ENCODE measurements around the gene CTSE. TPM values are rescaled to one million over a fixed set of nuclear protein-coding genes. Genes with fewer than 3 reads are reported as not detected.

CTSE gene
- polyA plus RNA-seq, 1 donor (not counting 4 experiments of a cell fraction or from before 2014, with no cell fraction given) = 0.33 TPM

- Histone ChIP-seq H3K4me2 (ENCODE audit: control insufficient read depth, extremely low read depth, insufficient read depth, low read depth, low read length) (no peak overlapping the region), H3K4me1 (ENCODE audit: control insufficient read depth, extremely low read depth, insufficient read depth, low read length) (peaks cover 17% of the 10 kb centered on the region), H3K27me3 (ENCODE audit: control insufficient read depth, extremely low read depth, insufficient read depth, low read length) (peaks cover 72% of the 10 kb centered on the region), H3K9me3 (ENCODE audit: control insufficient read depth, low read depth, low read length) (no peaks in the 10 kb centered on the region), H3K79me2 (ENCODE audit: control insufficient read depth, insufficient read depth, low read length) (no peaks in the 10 kb centered on the region), H3K4me3 (ENCODE audit: control insufficient read depth in 2 of 3, extremely low read depth in 1 of 3, insufficient read depth in 2 of 3, low read depth in 1 of 3, low read length in 3 of 3) (no peak overlapping the region), H3K27ac (ENCODE audit: control insufficient read depth, insufficient read depth, low read length) (no peak overlapping the region), H2AFZ (ENCODE audit: control insufficient read depth, low read length) (no peak overlapping the region), H3K36me3 (ENCODE audit: control insufficient read depth in 2 of 2, extremely low read depth in 1 of 2, insufficient read depth in 2 of 2, low read length in 2 of 2) (no peaks in the 10 kb centered on the region), H3K9ac (ENCODE audit: control insufficient read depth, extremely low read depth, insufficient read depth, low read length) (no peak overlapping the region), H4K20me1 (ENCODE audit: control insufficient read depth, extremely low read depth, insufficient read depth, low read length) (no peaks in the 10 kb centered on the region), H3K9me1 (ENCODE audit: control insufficient read depth, extremely low read depth, insufficient read depth, low read length) (no peaks in the 10 kb centered on the region)
- no peak for TF ChIP-seq EZH2 (IDR thresholded peaks at IDR 0.05; ENCODE audit: low read length)
- TF ChIP-seq, protein P1, sequence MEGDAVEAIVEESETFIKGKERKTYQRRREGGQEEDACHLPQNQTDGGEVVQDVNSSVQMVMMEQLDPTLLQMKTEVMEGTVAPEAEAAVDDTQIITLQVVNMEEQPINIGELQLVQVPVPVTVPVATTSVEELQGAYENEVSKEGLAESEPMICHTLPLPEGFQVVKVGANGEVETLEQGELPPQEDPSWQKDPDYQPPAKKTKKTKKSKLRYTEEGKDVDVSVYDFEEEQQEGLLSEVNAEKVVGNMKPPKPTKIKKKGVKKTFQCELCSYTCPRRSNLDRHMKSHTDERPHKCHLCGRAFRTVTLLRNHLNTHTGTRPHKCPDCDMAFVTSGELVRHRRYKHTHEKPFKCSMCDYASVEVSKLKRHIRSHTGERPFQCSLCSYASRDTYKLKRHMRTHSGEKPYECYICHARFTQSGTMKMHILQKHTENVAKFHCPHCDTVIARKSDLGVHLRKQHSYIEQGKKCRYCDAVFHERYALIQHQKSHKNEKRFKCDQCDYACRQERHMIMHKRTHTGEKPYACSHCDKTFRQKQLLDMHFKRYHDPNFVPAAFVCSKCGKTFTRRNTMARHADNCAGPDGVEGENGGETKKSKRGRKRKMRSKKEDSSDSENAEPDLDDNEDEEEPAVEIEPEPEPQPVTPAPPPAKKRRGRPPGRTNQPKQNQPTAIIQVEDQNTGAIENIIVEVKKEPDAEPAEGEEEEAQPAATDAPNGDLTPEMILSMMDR (optimal IDR thresholded peaks at IDR 0.05 in 1 of 3, IDR thresholded peaks at IDR 0.05 in 1 of 3, conservative IDR thresholded peaks at IDR 0.05 in 1 of 3; ENCODE audit: extremely low read depth in 1 of 3, insufficient read depth in 2 of 3, low read length in 3 of 3) = no peak
- FAIRE-seq (no peak), DNase-seq (ENCODE audit: low read depth, low spot score) (no peak)
- dilution Hi-C loops (cut with MboI; ENCODE audit: extremely low pct_ligation_motif_present, low sequenced_read_pairs) = no loop called here
Observed at GRCh38 chr1:205959789-205960188, 63.9 kb downstream of the CTSE start.

Other genes with a start within 250 kb of the CTSE start
- gene RAB29, start 248.4 kb downstream of the CTSE start, polyA plus RNA-seq = 26.7 to 28.0 TPM (median 27.3 TPM) in 3 replicates
- gene SLC41A1, start 210.7 kb downstream of the CTSE start, polyA plus RNA-seq = 11.0 to 22.5 TPM (median 21.7 TPM) in 3 replicates
- 0.03 to 0.05 TPM (median 0.04 TPM) in 3 replicates for gene PM20D1, start 173.8 kb downstream of the CTSE start, polyA plus RNA-seq
- gene SLC26A9, start 80.4 kb downstream of the CTSE start, polyA plus RNA-seq = 0.03 to 0.08 TPM (median 0.03 TPM) in 3 replicates
- 39.2 to 88.7 TPM (median 47.8 TPM) in 3 replicates for gene RAB7B, start 20.5 kb downstream of the CTSE start, polyA plus RNA-seq
- not detected in 3 replicates for gene RHEX, start 29.3 kb upstream of the CTSE start, polyA plus RNA-seq
- gene AVPR1B, start 93.5 kb upstream of the CTSE start, polyA plus RNA-seq = not detected in 3 replicates
- gene FAM72A, start 178.9 kb upstream of the CTSE start, polyA plus RNA-seq = 2.2 to 6.5 TPM (median 2.7 TPM) in 3 replicates
- gene SRGAP2, start 179.6 kb upstream of the CTSE start, polyA plus RNA-seq = 11.2 to 12.7 TPM (median 12.5 TPM) in 3 replicates